GM08714 (cell line): ENCODE measurements around the gene TRRAP.

ENCODE experiments used
- H3K4me3 ChIP-seq: fragments of 200-500 bp; sonication (Bioruptor generic); 2 replicates; pipeline ENCODE4 v1.5.1; 2014; ENCODE audit warnings: mild to moderate bottlenecking, low read length, inconsistent platforms
- ZNF274 ChIP-seq: IDR thresholded peaks from 2 replicates; pipeline ENCODE4 v1.6.1; 2012; ENCODE audit warnings: mild to moderate bottlenecking, low read depth, low read length

TRRAP gene

GRCh38 chr7:99047526-99048077 lies 169.3 kb downstream of the TRRAP start:
- H3K4me3 ChIP-seq, result no peak overlapping the region
- no peak for TF ChIP-seq ZNF274

- no peak for TF ChIP-seq ZNF274
- H3K4me3 ChIP-seq, result no peak overlapping the region
Measured at GRCh38 chr7:99050971-99051370, 172.6 kb downstream of the TRRAP start.

- H3K4me3 ChIP-seq, result no peak overlapping the region
- TF ChIP-seq ZNF274, result no peak
Measured at GRCh38 chr7:99054781-99055180, 176.4 kb downstream of the TRRAP start.

GRCh38 chr7:99061001-99061776 lies 182.9 kb downstream of the TRRAP start:
- no peak for TF ChIP-seq ZNF274
- H3K4me3 ChIP-seq, result no peak overlapping the region
